Neural progenitor cell (in vitro differentiated cells): ENCODE results near the gene KLF9. TPM values are rescaled to one million over a fixed set of nuclear protein-coding genes. Genes with fewer than 3 reads are reported as not detected.

ENCODE experiments used
- DNase-seq: peaks from one replicate; pipeline ENCODE4 v3.0.0-alpha.2; 2016; ENCODE audit warnings: low spot score
- H2AFZ ChIP-seq: fragments of 200-600 bp; sonication (generic); replicated peaks from 2 replicates; pipeline ENCODE4 v1.6.1; 2016; ENCODE audit warnings: antibody characterized with exemption
- H3F3A ChIP-seq: fragments of 200-600 bp; sonication (generic); 2 replicates; pipeline ENCODE4 v1.6.1; 2016; ENCODE audit warnings: antibody characterized with exemption, low read depth
- H3K27ac ChIP-seq: fragments of 200-600 bp; sonication (generic); 2 replicates; pipeline ENCODE4 v1.5.1; 2016; ENCODE audit warnings: mild to moderate bottlenecking
- H3K27me3 ChIP-seq: fragments of 200-600 bp; sonication (generic); 2 replicates; pipeline ENCODE4 v1.6.1; 2016; ENCODE audit warnings: mild to moderate bottlenecking, moderate library complexity
- H3K36me3 ChIP-seq: fragments of 200-600 bp; sonication (generic); 2 replicates; pipeline ENCODE4 v1.5.1; 2016
- H3K4me1 ChIP-seq: fragments of 200-600 bp; sonication (generic); 2 replicates; pipeline ENCODE4 v1.6.1; 2016; ENCODE audit warnings: mixed run types
- H3K4me2 ChIP-seq: fragments of 200-600 bp; sonication (generic); 2 replicates; pipeline ENCODE4 v1.6.1; 2016
- H3K4me3 ChIP-seq: fragments of 200-600 bp; sonication (generic); 2 replicates; pipeline ENCODE4 v1.5.1; 2016
- H3K79me2 ChIP-seq: fragments of 200-600 bp; sonication (generic); 2 replicates; pipeline ENCODE4 v1.6.1; 2016; ENCODE audit warnings: low read depth
- H3K9ac ChIP-seq: fragments of 200-600 bp; sonication (generic); 2 replicates; pipeline ENCODE4 v1.6.1; 2016
- H3K9me3 ChIP-seq: fragments of 200-600 bp; sonication (generic); 2 replicates; pipeline ENCODE4 v1.5.1; 2016; ENCODE audit warnings: low read depth
- H4K20me1 ChIP-seq: fragments of 200-600 bp; sonication (generic); 2 replicates; pipeline ENCODE4 v1.6.1; 2016; ENCODE audit warnings: low read depth
- H3K27ac Mint-ChIP-seq: 3 replicates; pipeline ENCODE4 v1.8.0; 2021; ENCODE audit warnings: mixed read lengths
- H3K27me3 Mint-ChIP-seq: 2 replicates; pipeline ENCODE4 v1.8.0; 2022; ENCODE audit warnings: low read depth, mild to moderate bottlenecking, inconsistent platforms, moderate library complexity, mixed read lengths; ENCODE audit not compliant: insufficient read depth
- H3K36me3 Mint-ChIP-seq: 3 replicates; pipeline ENCODE4 v1.8.0; 2021; ENCODE audit warnings: mixed read lengths
- H3K4me1 Mint-ChIP-seq: 3 replicates; pipeline ENCODE4 v1.8.0; 2021; ENCODE audit warnings: mixed read lengths
- H3K4me3 Mint-ChIP-seq: 3 replicates; pipeline ENCODE4 v1.8.0; 2021; ENCODE audit warnings: mild to moderate bottlenecking, moderate library complexity, mixed read lengths
- H3K9me3 Mint-ChIP-seq: 3 replicates; pipeline ENCODE4 v1.8.0; 2020; ENCODE audit warnings: mixed read lengths
- CTCF ChIP-seq: fragments of 200-600 bp; sonication (generic); IDR thresholded peaks from 2 replicates; pipeline ENCODE4 v1.5.1; 2017; ENCODE audit warnings: antibody characterized with exemption, mild to moderate bottlenecking
- EZH2 ChIP-seq: fragments of 200-600 bp; sonication (generic); IDR thresholded peaks from 2 replicates; pipeline ENCODE4 v1.6.1; 2017; ENCODE audit warnings: antibody characterized with exemption, mild to moderate bottlenecking, moderate library complexity
- EZH2phosphoT487 ChIP-seq: fragments of 200-600 bp; sonication (generic); IDR thresholded peaks from 2 replicates; pipeline ENCODE4 v1.6.1; 2017; ENCODE audit warnings: antibody characterized with exemption
- total RNA-seq: library from RNA; depleted of rRNA; stranded (reverse); fragments of >200 nt; gene quantifications from 2 replicates; pipeline ENCODE4 v1.2.3, GENCODE V29; 2015; ENCODE audit warnings: low replicate concordance

KLF9 gene
- total RNA-seq, 1 donor from 2014 or later = 0.41 TPM

GRCh38 chr9:70429899-70430298, 15.4 kb upstream of the KLF9 start:
- Histone ChIP-seq H3K36me3 (no peaks in the 10 kb centered on the region), H3K4me1 (peaks cover 3% of the 10 kb centered on the region), H2AFZ (no peak overlapping the region), H3K9ac (no peak overlapping the region), H3K27ac (no peak overlapping the region), H3K4me2 (no peak overlapping the region), H3K9me3 (no peaks in the 10 kb centered on the region), H4K20me1 (no peaks in the 10 kb centered on the region), H3K27me3 (no peaks in the 10 kb centered on the region), H3K4me3 (no peak overlapping the region), H3F3A (no peaks in the 10 kb centered on the region), H3K79me2 (no peaks in the 10 kb centered on the region)
- H3K4me1 Mint-ChIP-seq = no peaks in the 10 kb centered on the region
- peaks cover 5% of the 10 kb centered on the region for H3K27me3 Mint-ChIP-seq
- H3K4me3 Mint-ChIP-seq = no peak overlapping the region
- H3K36me3 Mint-ChIP-seq = no peaks in the 10 kb centered on the region
- no peak for DNase-seq
- H3K9me3 Mint-ChIP-seq = peaks cover 5% of the 10 kb centered on the region
- no peak overlapping the region for H3K27ac Mint-ChIP-seq
- TF ChIP-seq EZH2 (no peak), CTCF (no peak), EZH2phosphoT487 (no peak)

GRCh38 chr9:70428781-70429180, 14.3 kb upstream of the KLF9 start:
- H3K27ac Mint-ChIP-seq = no peak overlapping the region
- no peak overlapping the region for H3K4me2 ChIP-seq
- TF ChIP-seq EZH2phosphoT487 (no peak), CTCF (no peak), EZH2 (no peak)
- H3K9ac ChIP-seq = no peak overlapping the region
- H2AFZ ChIP-seq = no peak overlapping the region
- H3K4me1 ChIP-seq = peaks cover 3% of the 10 kb centered on the region
- H3K27me3 Mint-ChIP-seq = peaks cover 7% of the 10 kb centered on the region
- no peaks in the 10 kb centered on the region for H3K9me3 ChIP-seq
- H3K27ac ChIP-seq = no peak overlapping the region
- H3K36me3 ChIP-seq = no peaks in the 10 kb centered on the region
- H3K4me3 ChIP-seq = no peak overlapping the region
- H3F3A ChIP-seq = no peaks in the 10 kb centered on the region
- no peaks in the 10 kb centered on the region for H3K4me1 Mint-ChIP-seq
- peaks cover 5% of the 10 kb centered on the region for H3K9me3 Mint-ChIP-seq
- H3K36me3 Mint-ChIP-seq = no peaks in the 10 kb centered on the region
- no peak overlapping the region for H3K4me3 Mint-ChIP-seq
- H3K27me3 ChIP-seq = no peaks in the 10 kb centered on the region
- no peaks in the 10 kb centered on the region for H4K20me1 ChIP-seq
- H3K79me2 ChIP-seq = no peaks in the 10 kb centered on the region
- no peak for DNase-seq

GRCh38 chr9:70427161-70427945, 12.9 kb upstream of the KLF9 start:
- Histone ChIP-seq H3K27ac (no peak overlapping the region), H3K4me3 (no peak overlapping the region), H3K9me3 (no peaks in the 10 kb centered on the region), H3F3A (no peaks in the 10 kb centered on the region), H2AFZ (peak overlapping the region; percentile 64), H3K4me1 (peaks cover 3% of the 10 kb centered on the region), H3K9ac (no peak overlapping the region), H3K27me3 (peaks cover 6% of the 10 kb centered on the region), H3K36me3 (no peaks in the 10 kb centered on the region), H3K4me2 (no peak overlapping the region), H4K20me1 (no peaks in the 10 kb centered on the region), H3K79me2 (no peaks in the 10 kb centered on the region)
- peaks cover under 1% of the 10 kb centered on the region for H3K4me1 Mint-ChIP-seq
- TF ChIP-seq EZH2 = no peak
- no peak for TF ChIP-seq CTCF
- no peak for TF ChIP-seq EZH2phosphoT487
- DNase-seq = peak; percentile 26
- peaks cover 5% of the 10 kb centered on the region for H3K9me3 Mint-ChIP-seq
- no peak overlapping the region for H3K27ac Mint-ChIP-seq
- no peak overlapping the region for H3K4me3 Mint-ChIP-seq
- H3K27me3 Mint-ChIP-seq = peaks cover 7% of the 10 kb centered on the region
- no peaks in the 10 kb centered on the region for H3K36me3 Mint-ChIP-seq
